GM21367 (cell line): ENCODE data around the gene NUBPL.
"Not testable (repeated sequence)": the region's sequence is repeated elsewhere in the genome, so short reads cannot be mapped to it uniquely, and the experiment has no call there.

ENCODE experiments used
- ATAC-seq: cut with Tn5 transposase; IDR thresholded peaks from one replicate; pipeline ENCODE4 v1.9.1; 2021; ENCODE audit not compliant: unreplicated experiment

Gene NUBPL

DNA sequence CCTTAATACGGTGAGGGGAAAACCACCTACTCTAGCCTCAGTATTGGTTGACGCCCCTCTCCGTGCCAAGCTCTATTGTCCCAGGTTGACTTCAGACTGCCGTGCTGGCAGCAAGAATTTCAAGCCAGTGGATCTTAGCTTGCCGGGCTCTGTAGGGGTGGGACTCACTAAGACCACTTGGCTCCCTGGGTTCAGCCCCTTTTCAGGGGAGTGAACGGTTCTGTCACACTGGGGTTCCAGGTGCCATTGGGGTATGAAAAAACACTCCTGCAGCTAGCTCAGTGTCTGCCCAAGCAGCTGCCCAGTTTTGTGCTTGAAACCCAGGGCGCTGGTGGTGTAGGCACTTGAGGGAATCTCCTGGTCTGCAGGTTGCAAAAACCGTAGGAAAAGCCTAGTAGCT is 107.1 kb downstream of the NUBPL start:
- ATAC-seq = no peak

DNA sequence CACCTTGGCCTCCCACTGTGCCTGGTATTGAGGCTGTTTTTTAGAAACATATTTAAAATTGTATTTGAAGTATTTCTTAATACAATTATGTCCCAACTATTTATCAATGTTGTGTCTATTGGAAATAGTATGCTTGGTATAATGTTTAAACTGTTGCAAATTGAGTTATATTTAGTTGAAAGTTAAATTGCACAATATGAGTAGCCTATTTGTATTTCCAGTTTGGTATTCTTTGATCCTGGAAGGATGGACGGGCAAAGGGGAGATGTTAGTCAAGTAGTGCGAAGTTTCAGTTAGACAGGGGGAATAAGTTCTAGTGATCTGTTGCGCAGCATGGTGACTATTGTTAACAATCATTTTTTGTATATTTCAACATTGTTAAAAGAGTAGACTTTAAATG is 111.5 kb downstream of the NUBPL start:
- ATAC-seq = no peak

DNA sequence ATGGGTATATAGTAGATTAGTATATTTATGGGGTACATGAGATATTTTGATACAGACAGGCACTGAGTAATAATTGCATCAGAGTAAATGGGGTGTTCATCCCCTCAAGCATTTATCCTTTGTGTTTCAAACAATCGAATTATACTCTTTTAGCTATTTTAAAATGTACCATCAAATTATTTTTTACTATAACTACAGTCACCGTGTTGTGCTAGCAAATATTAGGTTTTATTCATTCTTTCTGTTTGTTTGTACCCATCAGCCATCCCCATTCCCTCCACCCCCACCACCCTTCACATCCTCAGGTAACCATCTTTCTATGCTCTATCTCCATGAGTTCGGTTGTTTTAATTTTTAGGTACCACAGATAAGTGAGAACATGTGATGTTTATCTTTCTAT is 115.8 kb downstream of the NUBPL start:
- ATAC-seq = no peak

DNA sequence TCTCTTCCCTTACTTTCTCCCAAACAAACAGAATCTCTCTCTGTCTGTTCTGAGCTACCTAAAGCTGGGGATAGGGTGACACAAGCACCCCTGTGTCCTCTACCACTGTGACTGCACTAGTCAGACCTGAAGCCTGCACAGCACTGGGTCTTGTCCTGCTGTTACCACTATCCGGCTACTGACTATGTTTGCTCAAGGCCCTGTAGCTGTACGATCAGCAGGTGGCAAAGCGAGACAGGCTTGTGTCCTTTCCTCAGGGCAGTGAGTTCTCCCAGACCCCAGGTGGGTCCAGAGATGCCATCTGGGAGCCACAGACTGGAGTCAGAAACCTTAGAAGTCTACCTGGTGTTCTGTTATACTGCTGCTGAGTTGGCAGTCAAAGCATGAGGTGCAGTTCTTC is 116.4 kb downstream of the NUBPL start:
- no peak for ATAC-seq

DNA sequence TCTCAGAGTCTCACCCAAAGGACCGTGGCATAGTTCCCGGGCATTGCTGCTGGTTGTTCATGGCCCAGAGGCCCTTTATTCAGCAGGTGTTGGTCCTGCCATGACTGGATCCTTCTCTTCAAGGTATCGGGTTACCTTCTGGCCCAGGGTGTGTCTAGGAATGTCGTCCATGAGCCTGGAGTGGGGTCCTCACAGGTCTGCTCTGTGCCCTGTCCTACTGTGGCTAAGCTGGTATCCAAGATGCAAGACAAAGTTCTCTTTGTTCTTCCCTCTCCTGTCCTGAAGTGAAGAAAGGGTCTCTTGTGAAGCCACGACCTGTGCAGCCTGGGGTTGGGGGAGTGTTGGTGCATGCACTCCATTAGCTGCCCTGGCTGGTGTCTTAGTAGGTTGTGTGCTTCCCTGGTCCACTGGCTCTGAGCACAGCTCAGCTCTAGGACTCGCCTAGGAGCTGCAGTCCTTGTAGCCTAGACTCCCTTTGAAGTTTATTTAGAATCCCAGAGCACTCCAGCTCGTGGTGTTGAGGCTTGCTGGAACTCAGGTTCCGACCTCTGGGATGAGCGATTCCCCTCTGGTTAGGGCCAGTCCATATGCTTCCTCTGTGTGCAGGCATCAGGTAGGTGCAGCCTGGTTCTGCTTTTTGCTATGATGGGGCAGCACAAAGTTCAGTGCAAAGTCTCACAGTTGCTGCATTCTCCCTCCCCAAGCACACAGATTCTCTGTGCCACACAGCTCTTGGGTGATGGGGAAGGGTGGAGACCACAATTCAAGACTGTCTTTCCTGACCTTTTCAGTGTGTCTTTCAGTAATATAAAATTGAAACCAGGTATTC is 117.4 kb downstream of the NUBPL start:
- no peak for ATAC-seq

DNA sequence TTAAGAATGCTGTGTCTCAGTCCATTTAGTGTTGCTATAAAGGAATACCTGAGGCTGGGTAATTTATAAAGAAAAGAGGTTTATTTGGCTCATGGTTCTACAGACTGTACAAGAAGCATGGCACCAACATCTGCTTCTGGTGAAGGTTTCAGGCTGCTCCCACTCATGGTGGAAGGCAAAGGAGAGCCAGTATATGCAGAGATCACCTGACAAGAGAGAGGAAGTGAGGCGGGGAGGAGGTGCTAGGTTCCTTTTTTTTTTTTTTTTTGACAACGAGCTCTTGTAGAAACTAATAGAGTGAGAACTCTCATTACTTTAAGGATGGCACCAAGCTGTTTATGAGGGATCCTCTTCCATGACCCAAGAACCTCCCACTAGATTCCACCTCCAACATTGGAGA is 121.6 kb downstream of the NUBPL start:
- ATAC-seq = no peak

DNA sequence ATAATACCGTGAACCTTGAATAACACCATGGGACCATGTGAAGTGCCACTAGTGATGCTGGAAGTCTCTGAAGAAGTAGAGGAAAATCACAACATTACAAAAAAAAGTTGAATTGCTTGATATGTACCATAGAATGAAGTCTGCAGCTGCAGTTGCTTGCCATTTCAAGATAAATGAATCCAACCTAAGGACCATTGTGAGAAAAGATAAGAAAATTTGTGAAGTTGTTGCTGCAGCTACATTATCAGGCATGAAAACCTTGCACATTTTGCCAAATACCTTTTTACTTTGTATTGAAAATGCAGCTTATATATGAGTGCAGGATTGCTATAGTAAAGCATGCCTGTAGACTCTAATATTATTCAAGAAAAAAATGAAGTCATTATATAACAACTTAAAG is 126.5 kb downstream of the NUBPL start:
- no peak for ATAC-seq

DNA sequence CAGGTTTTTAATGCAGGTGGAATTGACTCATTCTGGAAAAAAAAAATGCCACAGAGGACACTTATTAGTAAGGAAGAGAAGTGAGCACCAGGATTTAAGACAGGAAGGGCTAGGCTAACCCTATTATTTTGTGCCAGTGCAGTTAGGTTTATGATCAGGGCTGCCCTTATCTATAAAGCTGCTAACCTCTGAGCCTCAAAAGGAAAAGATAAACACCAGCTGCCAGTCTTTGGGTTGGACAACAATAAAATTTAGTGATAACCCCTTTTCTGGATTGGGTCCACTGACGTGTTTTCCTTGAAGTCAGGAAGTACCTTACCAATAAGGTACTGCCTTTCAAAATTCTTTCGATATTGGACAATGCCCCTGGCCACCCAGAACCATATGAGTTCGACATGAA is 128.9 kb downstream of the NUBPL start:
- ATAC-seq = no peak

DNA sequence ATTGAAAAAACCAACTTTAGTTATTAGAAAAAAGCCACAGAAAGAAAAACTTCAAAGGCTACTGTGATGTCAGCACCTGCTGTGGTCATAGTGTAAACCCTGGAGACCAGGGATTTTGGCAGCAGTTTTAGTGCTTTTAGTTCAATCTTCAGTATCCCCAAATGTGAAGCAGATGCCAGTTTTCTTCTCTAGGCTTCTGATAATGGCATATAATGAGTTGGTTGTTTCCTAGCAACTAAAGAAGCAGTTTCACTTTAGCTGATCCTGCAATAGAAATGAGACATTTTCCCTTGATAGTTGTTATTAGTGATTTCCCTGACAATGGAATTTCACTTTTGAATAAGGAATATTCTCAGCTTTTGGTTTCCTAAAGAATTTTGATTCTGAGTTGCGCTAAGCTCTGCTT is 131.2 kb downstream of the NUBPL start:
- no peak for ATAC-seq

DNA sequence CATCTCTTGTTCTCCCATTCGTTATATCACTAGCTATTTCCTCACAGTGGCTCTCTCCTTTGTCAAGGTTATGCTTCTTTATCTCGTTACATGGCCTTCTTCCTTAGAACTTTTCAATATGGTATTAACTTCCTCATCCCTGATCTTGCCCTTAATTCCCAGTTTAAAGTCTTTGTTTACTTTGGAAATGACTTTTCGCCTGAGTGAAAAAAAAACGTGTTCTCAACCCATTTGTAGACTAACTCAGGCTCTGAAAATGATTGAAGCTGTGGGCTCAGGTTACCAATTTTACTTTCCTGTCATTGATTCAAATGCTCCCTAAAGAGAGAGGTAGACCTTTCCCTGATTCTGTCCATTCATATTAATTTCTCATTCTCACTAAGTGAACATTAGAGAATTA is 135.2 kb downstream of the NUBPL start:
- ATAC-seq = no peak

DNA sequence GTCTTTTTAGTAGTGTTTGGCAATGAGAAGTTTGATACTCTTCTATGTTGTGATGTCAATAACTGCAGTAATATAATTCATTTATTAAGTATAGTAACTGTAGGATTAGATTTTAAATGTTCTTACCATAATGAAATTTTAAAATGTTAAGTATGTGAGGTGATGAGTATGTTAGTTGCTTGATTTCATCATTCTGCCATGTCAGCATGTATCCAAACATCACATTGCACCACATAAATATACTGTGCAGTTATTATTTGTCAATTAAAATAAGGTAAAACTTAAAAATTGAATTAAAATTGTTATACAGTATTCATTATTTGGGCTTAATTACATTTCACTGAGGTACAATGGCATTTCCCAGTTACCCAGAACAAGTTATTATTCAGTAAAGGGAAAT is 138.6 kb downstream of the NUBPL start:
- ATAC-seq = no peak

DNA sequence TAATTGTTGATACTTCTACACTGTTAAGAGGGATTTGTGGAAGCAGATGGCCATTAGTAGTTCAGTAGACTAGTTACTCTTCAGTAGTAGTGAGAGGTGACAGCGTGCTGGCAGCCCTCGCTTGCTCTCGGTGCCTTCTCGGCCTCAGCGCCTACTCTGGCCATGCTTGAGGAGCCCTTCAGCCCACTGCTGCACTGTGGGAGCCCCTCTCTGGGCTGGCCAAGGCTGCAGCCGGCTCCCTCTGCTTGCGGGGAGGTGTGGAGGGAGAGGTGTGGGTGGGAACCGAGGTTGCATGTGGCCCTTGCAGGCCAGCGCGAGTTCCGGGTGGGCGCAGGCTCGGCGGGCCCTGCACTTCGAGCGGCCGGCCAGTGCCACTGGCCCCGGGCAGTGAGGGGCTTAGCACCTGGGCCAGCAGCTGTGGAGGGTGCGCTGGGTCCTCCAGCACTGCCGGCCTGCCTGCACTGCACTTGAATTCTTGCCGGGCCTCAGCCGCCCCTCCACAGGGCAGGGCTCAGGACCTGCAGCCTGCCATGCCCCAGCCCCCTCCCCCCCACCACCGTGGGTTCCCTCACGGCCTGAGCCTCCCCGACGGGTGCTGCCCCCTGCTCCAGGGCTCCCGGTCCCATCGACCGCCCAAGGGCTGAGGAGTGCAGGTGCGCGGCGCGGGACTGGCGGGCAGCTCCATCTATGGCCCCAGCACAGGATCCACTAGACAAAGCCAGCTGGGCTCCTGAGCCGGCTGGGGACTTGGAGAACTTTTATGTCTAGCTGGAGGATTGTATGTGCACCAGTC is 139.3 kb downstream of the NUBPL start:
- no peak for ATAC-seq

DNA sequence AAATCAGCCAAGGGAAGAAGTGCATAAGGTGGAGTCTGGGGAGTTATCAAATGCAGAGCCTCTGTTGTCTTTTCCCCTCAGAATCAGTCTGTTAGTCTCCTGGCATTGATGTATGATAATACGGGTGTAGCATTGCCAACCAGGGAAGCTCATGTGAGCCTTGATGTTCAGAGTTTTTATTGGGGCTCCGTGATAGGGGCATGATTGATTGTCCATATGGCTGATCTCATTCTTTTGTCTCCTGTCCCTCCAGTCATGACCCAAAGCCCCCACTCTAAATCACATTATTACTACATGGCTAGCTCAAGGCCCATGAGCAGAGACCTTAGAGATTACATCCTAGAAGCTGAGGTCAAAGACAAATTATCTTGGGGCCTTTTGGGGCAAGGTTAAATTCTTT is 140.9 kb downstream of the NUBPL start:
- ATAC-seq = no peak

DNA sequence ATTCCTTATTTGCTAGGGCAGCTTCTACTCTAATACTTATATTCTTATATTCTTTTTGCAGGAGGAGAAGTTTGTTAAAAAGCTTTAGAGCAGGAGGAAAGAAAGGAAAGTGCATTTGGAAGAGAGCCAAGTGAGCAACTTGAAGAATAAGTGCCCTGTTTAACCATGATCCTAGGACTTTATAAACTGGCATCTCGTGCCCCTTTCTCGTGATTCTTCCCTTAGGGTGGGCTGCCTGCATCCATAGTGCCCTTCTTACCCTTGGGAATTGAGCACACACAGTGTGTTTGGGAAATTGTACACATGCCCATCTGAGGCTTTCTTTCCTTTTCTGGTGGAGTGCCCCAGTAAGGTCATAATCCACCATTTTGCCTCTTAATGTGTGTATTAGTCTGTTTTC is 141.9 kb downstream of the NUBPL start:
- no peak for ATAC-seq

DNA sequence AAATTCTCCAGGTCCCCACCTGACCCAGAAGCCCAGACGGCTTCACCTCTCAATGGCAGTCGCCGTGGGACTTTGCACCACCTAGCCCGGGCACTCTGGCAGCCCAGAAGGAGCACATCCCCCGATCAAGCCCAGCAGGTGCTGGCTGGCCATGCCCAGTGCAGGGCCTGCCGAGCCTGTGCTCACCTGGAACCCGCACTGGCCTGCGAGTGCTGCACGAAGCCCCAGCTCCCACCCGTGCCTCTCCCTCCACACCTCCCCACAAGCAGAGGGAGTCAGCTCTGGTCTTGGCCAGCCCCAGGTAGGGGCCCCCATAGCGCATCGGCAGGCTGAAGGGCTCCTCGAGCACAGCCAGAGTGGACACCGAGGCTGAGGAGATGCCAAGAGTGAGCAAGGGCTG is 144.5 kb downstream of the NUBPL start:
- no peak for ATAC-seq

DNA sequence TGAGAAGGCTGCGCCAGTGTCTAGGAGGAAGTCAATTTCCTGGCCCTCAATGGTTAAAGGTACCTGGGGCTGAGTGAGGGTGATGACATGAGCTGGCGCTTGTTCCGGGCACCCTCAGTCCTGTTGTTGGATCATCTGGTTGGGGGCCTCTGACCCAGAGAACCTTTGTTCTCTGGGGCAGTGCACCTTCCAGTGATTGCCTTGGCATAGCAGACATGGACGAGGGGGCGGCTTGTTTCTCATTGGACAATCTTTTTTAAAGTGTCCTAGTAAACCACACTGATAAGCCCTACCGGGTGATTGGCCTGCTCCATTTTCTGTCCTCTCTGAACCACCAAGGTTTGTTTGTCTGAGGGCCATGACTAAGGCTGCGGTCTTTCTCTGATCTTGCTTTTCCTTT is 147.5 kb downstream of the NUBPL start:
- ATAC-seq = not testable (repeated sequence)

DNA sequence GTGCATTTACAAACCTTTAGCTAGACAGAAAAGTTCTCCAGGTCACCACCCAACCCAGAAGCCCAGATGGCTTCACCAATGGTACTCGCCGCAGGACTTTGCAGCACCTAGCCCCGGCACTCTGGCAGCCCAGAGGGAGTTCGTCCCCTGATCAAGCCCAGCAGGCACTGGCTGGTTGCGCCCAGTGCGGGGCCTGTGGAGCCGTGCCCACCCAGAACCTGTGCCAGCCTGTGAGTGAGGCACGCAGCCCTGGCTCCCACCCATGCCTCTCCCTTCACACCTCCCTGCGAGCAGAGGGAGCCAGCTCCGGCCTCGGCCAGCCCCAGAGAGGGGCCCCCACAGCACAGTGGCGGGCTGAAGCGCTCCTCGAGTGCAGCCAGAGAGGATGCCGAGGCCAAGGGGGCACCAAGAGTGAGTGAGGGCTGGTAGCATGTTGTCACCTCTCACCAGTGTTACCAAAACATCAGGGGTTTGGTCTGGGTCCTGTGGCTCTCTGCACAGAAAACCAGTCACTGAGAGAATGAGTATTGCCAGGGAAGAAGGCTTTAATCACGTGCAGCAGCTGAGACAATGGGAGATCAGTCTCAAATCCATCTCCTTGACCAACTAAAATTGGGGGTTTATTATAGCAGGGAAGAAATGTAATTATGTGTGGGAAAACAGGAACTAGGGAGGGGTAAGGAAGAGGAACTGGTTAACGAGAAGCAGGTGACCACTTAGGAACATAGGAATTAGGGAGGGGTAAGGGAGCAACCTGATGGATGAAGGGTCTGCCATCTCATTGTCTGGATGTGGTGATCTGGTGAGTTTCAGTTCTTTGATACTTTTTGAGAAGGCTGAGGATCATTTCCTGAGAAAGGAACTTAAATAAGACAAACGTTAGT is 151.3 kb downstream of the NUBPL start:
- no peak for ATAC-seq

DNA sequence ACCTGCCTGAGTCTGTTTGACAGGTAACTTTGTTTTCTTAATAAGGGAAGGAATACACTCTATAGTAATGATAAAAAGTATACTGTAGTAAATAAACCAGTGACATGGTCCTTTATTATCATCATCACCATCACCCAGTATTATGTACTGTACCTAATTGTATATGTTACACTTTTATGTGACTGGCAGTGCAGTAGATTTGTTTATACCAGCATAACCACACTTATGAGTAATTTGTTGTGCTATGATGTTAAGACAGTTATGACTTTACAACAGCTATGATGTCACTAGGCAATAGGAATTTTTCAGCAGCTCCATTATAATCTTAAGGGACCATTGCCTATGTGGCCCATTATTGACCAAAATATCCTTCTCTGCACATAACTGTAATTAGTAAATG is 155.0 kb downstream of the NUBPL start:
- ATAC-seq = no peak

DNA sequence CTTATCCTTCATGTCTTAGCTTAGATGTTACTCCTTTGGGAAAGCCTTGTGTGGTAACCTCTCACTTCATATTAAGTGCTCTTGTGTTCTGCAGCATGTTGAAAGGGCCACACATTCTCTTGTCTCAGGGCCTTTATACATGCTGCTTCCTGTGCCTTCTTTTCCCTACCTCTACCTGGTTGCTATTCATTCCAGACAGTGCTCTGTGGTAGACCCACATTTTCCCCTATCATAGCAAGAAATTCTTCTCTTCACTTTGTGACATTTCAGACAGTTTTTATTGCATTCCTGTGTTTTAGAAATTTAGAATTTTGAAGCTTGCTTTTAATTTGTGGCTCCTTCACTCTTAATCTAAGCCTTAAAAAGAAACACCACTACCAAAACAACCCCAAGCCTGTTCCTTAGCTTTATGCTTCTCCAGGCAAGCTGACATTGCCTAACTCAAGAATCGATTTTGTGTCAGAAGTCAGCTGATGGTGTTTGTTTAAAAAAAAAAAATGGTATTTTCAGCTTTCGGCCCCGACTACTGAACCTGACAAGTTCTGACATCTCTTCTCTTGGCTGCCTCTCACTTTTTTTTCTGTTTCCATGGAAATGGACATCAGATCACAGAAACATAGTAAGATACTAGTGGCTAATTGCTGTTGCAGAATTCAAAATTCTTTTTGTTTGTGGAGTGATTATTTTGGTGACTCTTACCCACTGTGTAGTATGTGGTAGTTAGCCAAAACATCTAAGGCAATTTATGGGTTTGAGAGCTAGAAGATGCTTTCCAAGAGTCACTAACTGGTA is 156.3 kb downstream of the NUBPL start:
- no peak for ATAC-seq

DNA sequence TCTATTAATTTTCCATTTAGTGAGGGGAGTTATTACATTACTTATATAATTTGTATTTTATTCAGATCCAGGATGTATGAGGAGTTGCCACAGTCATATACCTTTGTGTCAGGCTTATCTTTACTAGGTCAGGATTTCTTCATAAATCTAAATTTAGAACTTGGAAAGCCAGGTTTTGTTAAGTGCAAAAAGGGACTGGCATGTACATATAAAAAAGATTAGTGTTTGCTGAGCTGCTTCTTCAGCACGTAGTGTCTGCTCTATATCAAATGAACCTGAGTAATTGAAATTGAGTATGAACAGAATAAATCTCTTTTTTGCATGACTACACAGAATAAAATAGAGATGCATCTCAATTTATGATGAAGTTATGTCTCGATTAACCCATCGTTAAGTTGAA is 157.4 kb downstream of the NUBPL start:
- ATAC-seq = no peak

DNA sequence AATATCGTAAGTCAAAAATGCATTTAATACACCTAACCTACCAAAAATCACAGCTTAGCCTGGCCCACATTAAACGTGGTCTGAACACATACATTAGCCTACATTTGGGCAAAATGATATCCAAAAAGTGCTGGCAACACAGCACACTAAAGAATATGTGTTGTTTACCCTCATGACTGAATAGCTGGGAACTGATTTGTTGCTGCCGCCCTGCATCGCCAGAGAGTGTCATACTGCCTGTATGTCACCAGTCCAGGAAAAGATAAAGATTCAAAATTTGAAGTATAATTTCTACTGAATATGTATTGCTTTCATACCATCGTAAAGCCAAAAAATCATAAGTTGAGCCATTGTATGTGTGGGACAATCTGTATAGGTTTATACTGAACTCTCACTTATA is 157.8 kb downstream of the NUBPL start:
- ATAC-seq = no peak
